ENCODE results near the gene VAMP2.

DNA sequence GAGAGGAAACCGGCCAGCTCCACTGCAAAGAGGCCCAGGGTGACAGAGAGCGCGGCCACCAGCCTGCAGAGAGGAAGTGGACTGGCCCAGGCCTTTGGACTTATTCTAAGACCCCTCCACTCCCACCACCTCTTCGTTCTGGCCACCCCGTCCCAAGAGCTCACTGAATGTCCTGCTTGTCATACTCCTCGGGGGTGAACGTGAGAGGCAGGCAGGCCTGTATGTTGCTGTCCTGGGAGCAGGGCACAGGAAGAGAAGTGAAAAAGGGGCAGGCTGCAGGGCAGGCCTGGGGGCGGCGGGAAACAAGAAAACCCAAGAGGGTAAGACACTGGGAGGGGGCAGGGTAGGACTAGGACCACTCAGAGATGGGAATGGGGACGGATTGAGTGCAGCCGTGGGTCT is 13.0 kb upstream of the VAMP2 start:
- TF ChIP-seq, protein P1, sequence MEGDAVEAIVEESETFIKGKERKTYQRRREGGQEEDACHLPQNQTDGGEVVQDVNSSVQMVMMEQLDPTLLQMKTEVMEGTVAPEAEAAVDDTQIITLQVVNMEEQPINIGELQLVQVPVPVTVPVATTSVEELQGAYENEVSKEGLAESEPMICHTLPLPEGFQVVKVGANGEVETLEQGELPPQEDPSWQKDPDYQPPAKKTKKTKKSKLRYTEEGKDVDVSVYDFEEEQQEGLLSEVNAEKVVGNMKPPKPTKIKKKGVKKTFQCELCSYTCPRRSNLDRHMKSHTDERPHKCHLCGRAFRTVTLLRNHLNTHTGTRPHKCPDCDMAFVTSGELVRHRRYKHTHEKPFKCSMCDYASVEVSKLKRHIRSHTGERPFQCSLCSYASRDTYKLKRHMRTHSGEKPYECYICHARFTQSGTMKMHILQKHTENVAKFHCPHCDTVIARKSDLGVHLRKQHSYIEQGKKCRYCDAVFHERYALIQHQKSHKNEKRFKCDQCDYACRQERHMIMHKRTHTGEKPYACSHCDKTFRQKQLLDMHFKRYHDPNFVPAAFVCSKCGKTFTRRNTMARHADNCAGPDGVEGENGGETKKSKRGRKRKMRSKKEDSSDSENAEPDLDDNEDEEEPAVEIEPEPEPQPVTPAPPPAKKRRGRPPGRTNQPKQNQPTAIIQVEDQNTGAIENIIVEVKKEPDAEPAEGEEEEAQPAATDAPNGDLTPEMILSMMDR (IDR thresholded peaks at IDR 0.05): no peak
- no peak for TF ChIP-seq POLR2A (IDR thresholded peaks at IDR 0.05)

Data from gastroesophageal sphincter (tissue), 3 donors.